ENCODE data around the gene MCF2L.
A peak's percentile ranks its signal among the peaks of the same experiment; 100 is the strongest.
"Not testable (repeated sequence)": the region's sequence is repeated elsewhere in the genome, so short reads cannot be mapped to it uniquely, and the experiment has no call there.

MCF2L gene

GRCh38 chr13:113097651-113098050, 128.6 kb downstream of the MCF2L start:
- no peak overlapping the region for H3K27ac ChIP-seq
- no peaks in the 10 kb centered on the region for H3K27me3 ChIP-seq (ENCODE audit: insufficient read depth, low read depth, severe bottlenecking)
- no peak overlapping the region for H3K4me3 ChIP-seq (ENCODE audit: low read depth, low read length)
- H3K9me3 ChIP-seq (ENCODE audit: severe bottlenecking), result no peaks in the 10 kb centered on the region
- no peak for TF ChIP-seq CTCF (IDR thresholded peaks at IDR 0.05; ENCODE audit: low read depth, low read length)
- no peak for DNase-seq
- peaks cover 18% of the 10 kb centered on the region for H3K36me3 ChIP-seq

GRCh38 chr13:113098162-113098732, 129.2 kb downstream of the MCF2L start:
- Histone ChIP-seq H3K27ac (no peak overlapping the region), H3K36me3 (peaks cover 18% of the 10 kb centered on the region), H3K27me3 (ENCODE audit: insufficient read depth, low read depth, severe bottlenecking) (no peaks in the 10 kb centered on the region), H3K4me3 (ENCODE audit: low read depth, low read length) (no peak overlapping the region), H3K9me3 (ENCODE audit: severe bottlenecking) (no peaks in the 10 kb centered on the region)
- no peak for DNase-seq
- TF ChIP-seq CTCF (IDR thresholded peaks at IDR 0.05; ENCODE audit: low read depth, low read length), result no peak

- Histone ChIP-seq H3K27ac (no peak overlapping the region), H3K4me3 (ENCODE audit: low read depth, low read length) (no peak overlapping the region), H3K9me3 (ENCODE audit: severe bottlenecking) (no peaks in the 10 kb centered on the region), H3K36me3 (peaks cover 18% of the 10 kb centered on the region), H3K27me3 (ENCODE audit: insufficient read depth, low read depth, severe bottlenecking) (no peaks in the 10 kb centered on the region)
- DNase-seq, result no peak
- no peak for TF ChIP-seq CTCF (IDR thresholded peaks at IDR 0.05; ENCODE audit: low read depth, low read length)
Observed at GRCh38 chr13:113099142-113099541, 130.1 kb downstream of the MCF2L start.

GRCh38 chr13:113102302-113102701, 133.3 kb downstream of the MCF2L start:
- H3K9me3 ChIP-seq (ENCODE audit: severe bottlenecking); H3K4me3 ChIP-seq (ENCODE audit: low read depth, low read length); H3K27ac ChIP-seq; H3K27me3 ChIP-seq (ENCODE audit: insufficient read depth, low read depth, severe bottlenecking): not testable (repeated sequence)
- peaks cover 14% of the 10 kb centered on the region for H3K36me3 ChIP-seq
- peak; percentile 60 for DNase-seq

GRCh38 chr13:113102727-113103126, 133.7 kb downstream of the MCF2L start:
- no peak overlapping the region for H3K27ac ChIP-seq
- H3K4me3 ChIP-seq (ENCODE audit: low read depth, low read length), result no peak overlapping the region
- no peak for TF ChIP-seq CTCF (IDR thresholded peaks at IDR 0.05; ENCODE audit: low read depth, low read length)
- H3K27me3 ChIP-seq (ENCODE audit: insufficient read depth, low read depth, severe bottlenecking), result no peaks in the 10 kb centered on the region
- peaks cover 14% of the 10 kb centered on the region for H3K36me3 ChIP-seq
- H3K9me3 ChIP-seq (ENCODE audit: severe bottlenecking), result no peaks in the 10 kb centered on the region
- no peak for DNase-seq

GRCh38 chr13:113103646-113104045, 134.6 kb downstream of the MCF2L start:
- DNase-seq, result no peak
- Histone ChIP-seq H3K27ac (no peak overlapping the region), H3K9me3 (ENCODE audit: severe bottlenecking) (no peaks in the 10 kb centered on the region), H3K27me3 (ENCODE audit: insufficient read depth, low read depth, severe bottlenecking) (no peaks in the 10 kb centered on the region), H3K4me3 (ENCODE audit: low read depth, low read length) (no peak overlapping the region), H3K36me3 (peaks cover 5% of the 10 kb centered on the region)
- no peak for TF ChIP-seq CTCF (IDR thresholded peaks at IDR 0.05; ENCODE audit: low read depth, low read length)
